NCI-H460 (cell line): ENCODE data around the gene ACKR2. TPM values are rescaled to one million over a fixed set of nuclear protein-coding genes. Genes with fewer than 3 reads are reported as not detected.
"Not testable (repeated sequence)": the region's sequence is repeated elsewhere in the genome, so short reads cannot be mapped to it uniquely, and the experiment has no call there.

ENCODE experiments used
- DNase-seq: peaks from one replicate; pipeline ENCODE4 v3.0.0-alpha.2; 2016; ENCODE audit warnings: low read depth; ENCODE audit errors: extremely low read depth
- total RNA-seq: library from RNA; depleted of rRNA; stranded (reverse); fragments of >200 nt; shearing (Covaris generic); gene quantifications from 2 replicates; pipeline ENCODE4 v1.2.3, GENCODE V29; 2014

Gene ACKR2
- total RNA-seq, 1 experiment from 2014 or later = not detected

GRCh38 chr3:42801048-42801620, 8.1 kb upstream of the ACKR2 start:
- DNase-seq = no peak

DNA sequence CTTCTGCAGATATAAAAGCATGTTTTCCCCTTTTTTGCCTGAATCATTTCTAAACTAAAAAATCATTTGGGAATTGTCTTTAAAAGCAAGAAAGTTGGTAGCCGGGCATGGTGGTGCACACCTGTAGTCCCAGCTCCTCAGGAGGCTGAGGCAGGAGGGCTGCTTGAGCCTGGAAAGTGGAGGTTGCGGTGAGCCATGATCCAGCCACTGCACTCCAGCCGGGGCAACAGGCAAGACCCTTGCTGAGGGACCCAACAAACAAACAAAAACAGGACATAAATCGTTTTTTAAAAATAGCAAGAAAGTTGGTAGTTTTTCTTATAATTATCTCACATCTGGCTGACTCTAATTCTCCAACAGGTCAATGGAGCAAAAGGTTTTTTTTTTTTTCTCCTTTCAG, 7.5 kb upstream of the ACKR2 start:
- DNase-seq = no peak

- no peak for DNase-seq
Observed at GRCh38 chr3:42802876-42803413, 6.3 kb upstream of the ACKR2 start.

GRCh38 chr3:42803414-42804105, 5.7 kb upstream of the ACKR2 start:
- no peak for DNase-seq

DNA sequence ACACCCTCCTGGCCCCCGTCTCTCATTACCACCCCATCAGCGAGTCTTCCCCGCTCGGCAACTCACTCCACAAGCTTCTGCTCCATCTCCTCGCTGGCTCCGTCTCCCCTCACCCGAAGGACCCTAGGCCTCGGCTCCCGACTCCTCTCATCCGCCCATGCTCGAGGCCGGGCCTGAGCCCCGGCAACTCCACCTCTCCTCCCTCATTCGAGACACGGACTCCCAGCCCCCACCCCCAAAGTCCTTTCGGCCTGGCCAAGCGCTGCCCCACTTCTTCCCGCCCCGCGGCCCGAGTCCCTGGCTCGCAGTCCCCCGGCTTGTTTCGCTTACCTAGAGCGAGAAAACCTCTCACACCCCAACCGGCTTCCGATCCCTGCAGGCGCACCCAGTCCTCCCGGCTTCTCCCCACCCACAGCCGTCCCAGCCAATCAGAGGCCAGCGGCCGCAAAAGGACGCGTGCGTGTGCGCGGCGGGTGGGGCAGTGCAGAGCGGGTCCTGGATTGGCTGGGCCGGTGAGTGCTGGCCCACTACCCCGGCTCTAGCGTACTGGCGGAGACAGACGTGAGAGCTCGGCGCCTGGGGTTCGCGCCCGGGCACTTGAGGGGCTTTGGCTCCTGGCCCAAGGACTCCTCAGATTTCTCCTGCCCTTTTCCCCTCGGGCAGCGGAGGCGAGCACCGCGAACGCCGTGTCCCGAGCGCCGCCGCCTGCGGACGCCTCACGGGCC, 5.0 kb upstream of the ACKR2 start, which contains the start of gene HIGD1A:
TSS of gene HIGD1A (minus strand) at position 385 of the 725 bp plus-strand sequence. CDS start 10,237 bp downstream, outside the sequence.
- peak; percentile 91 for DNase-seq

GRCh38 chr3:42804831-42805132, 4.5 kb upstream of the ACKR2 start:
- DNase-seq = no peak

GRCh38 chr3:42805141-42805821, 4.0 kb upstream of the ACKR2 start:
- DNase-seq = no peak

DNA sequence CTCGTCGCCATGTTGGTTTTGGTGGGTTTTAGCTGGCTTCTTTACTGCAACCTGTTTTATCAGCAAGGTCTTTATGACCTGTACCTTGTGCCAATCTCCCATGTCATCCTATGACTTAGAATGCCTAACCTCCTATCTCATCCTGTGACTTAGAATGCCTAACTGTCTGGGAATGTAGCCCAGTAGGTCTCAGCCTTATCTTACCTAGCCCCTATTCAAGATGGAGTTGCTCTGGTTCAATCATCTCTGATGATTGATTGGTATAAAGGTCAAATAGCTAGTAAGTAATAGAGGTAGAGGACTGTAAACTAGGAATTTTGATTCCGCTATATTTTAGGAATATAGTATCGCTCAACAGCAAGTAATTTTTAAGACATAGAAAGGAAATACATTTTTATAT, 1.3 kb upstream of the ACKR2 start:
- DNase-seq = no peak

- not testable (repeated sequence) for DNase-seq
Observed at GRCh38 chr3:42810706-42811105, 1.5 kb downstream of the ACKR2 start.

DNA sequence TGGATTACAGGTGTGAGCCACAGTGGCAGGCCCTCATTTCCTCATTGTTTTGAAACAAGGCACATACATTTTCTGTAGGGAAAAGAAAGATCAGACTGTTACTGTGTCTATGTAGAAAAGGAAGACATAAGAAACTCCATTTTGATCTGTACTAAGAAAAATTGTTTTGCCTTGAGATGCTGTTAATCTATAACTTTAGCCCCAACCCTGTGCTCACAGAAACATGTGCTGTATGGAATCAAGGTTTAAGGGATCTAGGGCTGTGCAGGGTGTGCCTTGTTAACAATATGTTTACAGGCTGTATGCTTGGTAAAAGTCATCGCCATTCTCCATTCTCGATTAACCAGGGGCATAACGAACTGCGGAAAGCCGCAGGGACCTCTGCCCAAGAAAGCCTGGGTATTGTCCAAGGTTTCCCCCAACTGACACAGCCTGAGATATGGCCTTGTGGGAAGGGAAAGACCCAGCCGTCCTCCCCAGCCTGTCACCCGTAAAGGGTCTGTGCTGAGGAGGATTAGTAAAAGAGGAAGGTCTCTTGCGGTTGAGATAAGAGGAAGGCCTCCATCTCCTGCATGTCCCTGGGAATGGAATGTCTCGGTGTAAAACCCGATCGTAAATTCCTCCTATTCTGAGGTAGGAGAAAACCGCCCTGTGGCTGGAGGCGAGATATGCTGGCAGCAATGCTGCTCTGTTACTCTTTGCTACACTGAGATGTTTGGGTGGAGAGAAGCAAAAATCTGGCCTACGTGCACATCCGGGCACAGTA, 2.1 kb downstream of the ACKR2 start:
- DNase-seq = not testable (repeated sequence)

DNA sequence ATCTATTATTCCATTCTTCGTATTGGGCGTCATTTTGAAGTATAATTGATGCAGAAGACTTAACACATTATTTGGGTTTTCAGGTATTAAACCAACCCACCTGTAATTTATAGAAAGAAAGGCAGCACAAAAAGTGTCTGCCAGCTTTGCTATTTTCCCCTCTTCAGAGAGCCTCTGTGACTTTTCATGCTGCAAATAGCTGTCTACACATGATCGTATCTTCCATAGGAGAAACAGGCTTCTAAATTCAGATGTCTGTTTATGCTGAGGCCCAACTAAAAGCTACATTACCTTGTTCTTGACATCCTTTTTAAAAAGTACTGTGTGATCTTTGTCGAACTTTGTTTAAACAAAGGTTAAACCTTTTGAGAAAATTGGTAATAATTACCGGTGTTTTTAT, 5.0 kb downstream of the ACKR2 start:
- DNase-seq = no peak

- DNase-seq = no peak
Observed at GRCh38 chr3:42814914-42815507, 5.8 kb downstream of the ACKR2 start.

DNA sequence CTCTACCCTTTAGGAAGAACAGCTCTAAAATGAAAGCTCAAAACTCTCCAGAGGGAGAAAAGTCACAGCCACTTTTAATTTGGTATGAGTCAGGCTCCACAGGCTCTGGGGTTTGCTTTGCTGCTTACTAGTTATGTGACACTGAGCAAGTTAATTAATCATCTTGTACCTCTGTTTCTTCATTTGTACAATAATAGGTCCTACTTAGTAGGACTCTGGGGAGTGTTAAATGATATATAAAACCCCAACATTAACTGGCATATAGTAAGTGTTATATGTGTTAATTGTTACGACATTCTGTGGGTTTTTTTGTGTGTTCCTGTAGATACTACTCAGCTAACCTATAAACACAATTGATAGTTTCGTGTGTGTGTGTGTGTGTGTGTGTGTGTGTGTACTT, 6.6 kb downstream of the ACKR2 start:
- no peak for DNase-seq

DNA sequence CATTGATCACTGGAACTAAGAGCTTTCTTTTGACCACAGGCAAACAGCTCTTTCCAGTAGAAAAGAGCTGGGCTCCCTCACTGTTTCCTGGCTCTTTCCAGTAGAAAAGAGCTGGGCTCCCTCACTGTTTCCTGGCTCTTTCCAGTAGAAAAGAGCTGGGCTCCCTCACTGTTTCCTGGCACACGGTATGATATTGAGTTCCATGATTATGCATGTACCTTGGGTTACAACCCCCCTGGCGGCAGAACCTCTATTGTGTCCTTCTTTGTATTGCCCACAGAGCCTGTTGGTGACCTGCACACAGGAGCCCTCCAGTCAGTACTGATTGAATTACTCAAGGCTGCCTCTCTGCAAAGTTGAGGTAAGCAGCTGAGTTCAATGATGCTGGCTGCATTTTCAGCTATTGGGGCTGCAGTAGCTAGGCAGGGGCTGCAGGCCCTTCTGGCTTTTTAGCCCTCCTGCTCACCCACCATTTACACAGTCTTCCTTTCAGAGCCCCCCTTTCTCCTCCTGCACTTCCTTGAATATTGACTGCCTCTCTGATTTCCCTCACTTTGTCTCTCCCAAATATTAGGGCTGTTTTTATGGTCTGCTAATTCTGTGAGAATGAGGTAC, 10.2 kb downstream of the ACKR2 start:
- no peak for DNase-seq

DNA sequence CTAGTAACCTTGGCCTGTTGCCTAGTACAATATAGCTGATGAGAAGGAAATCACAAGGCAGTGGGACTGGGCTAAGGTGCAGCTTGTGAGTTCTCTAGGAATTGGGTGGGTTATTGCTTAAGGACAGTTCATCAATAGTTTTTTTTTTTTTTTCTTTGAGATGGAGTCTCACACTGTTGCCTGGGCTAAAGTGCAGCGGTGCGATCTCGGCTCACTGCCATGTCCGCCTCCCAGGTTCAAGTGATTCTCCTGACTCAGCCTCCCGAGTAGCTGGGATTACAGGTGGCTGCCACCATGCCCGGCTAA, 11.5 kb downstream of the ACKR2 start:
- no peak for DNase-seq

- no peak for DNase-seq
Observed at GRCh38 chr3:42822828-42823227, 13.6 kb downstream of the ACKR2 start.

- DNase-seq = no peak
Observed at GRCh38 chr3:42823351-42823750, 14.1 kb downstream of the ACKR2 start.

GRCh38 chr3:42826141-42826540, 16.9 kb downstream of the ACKR2 start:
- DNase-seq = no peak

DNA sequence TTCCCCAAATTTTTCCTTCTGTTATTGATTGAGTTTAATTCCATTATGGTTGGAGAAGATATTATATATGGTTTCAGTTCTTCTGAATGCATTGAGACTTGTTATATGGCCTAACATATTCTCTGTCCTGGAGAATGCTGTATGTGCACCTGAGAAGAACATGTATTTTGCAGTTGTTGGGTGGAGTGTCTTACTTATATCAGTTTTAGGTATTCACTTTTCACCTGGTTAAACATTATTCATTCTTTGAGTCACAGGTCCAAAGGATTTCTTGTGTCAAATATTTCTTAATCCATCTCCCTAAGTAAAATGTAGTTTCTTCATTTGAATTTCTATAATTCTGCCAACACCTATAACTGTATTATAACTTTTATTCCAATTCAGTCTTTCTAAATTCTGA, 17.8 kb downstream of the ACKR2 start:
- DNase-seq = no peak

DNA sequence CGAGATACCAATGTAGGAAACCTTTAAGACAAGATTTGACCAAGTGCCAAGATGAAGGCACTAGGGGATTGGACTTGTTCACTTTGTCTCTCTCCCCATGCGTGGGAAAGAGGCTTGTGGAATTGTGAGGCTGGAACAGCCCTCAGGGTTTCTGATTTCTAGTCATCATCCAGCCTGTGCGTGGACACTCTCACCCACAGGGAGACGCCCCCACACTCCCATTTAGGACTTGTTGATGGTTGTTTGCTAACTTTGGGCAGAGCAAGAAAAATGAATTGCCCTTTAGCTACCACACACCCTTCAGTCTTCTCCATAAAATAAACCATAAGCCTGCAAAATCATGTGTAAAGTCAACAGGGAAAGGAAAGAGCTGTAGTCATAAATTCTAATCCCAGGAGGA, 18.4 kb downstream of the ACKR2 start:
- no peak for DNase-seq
